ENCODE data around the gene CD7.
A peak's percentile ranks its signal among the peaks of the same experiment; 100 is the strongest.

Gene CD7

DNA sequence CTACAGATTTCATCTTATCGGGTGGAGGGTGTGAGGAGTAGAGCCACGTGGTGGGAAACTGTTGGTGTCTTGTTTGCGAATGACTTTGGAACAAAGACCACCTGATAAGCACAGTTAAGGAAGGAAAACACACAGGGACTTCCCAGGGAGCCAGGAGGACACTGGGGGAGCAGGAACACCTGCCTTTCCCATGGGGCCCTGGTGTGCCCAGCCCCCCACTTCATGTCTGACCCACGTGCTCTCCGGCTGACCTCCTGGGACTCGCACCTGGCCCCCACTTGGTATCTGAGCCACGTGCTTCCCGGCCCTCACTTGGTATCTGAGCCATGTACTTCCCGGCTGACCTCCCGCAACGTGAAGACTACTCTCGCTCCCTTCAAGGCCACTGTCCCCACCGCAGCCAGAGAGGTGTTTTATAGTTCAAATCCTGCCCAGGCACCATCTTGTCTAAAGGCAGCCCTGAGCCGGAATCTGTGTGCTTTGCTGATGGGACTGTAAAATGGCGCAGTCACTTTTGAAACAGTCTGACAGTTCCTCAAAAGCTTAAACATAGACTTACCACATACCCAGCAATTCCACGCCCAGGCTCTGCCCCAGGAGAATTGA is 38.5 kb downstream of the CD7 start:
- no peak for DNase-seq (ENCODE audit: low read depth in 2 of 2)

DNA sequence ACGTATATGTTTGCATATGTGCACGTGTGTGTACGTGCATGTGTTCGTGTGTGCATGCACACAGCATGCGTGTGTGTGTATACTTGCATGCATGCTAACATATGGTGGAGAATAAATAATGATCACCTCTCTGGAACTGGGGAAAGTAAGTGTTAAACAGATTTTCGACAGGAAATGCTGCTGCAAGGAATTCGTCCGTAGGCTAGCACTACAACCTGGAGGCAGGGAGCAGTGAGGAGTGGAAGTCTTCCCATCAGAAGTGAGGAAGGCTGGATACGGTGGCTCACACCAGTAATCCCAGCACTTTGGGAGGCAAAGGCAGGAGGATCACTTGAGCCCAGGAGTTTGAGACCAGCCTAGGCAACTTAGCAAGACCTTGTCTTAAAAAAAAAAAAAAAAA is 39.1 kb downstream of the CD7 start:
- no peak for DNase-seq (ENCODE audit: low read depth in 2 of 2)

DNA sequence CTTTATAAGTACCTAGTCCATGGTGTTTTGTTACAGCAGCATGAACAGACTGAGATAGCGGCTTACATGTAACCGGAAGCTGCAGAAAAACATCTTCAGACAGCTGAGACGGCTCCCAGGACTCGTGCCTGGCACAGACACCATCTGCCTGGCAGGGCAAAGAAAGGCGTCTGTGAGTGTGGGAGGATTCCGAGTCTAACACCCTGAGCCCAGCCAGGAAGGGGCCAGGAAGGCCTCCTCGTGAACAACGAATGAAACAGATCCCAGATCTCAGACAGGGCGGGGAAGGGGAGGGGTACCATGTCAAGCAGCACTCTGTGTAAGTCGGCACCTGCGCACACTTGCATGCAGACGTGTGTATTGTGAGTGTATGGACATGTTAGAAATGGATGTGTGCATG is 39.6 kb downstream of the CD7 start:
- no peak for DNase-seq (ENCODE audit: low read depth in 2 of 2)

DNA sequence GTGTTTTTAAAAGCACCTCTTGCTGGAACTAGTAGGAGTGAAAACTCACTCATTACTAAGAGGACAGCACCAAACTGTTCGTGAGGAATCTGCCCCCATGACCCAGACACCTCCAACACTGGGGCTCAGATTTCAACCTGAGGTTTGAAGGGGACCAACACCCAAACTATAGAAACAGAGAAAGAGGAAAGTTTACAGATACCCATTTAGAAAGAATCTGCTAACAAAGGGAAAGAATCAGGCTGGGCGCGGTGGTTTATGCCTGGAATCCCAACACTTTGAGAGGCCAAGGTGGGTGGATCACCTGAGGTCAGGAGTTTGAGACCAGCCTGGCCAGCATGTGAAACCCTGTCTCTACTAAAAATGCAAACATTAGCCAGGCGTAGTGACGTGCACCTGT is 40.5 kb downstream of the CD7 start:
- no peak for DNase-seq (ENCODE audit: low read depth in 2 of 2)

DNA sequence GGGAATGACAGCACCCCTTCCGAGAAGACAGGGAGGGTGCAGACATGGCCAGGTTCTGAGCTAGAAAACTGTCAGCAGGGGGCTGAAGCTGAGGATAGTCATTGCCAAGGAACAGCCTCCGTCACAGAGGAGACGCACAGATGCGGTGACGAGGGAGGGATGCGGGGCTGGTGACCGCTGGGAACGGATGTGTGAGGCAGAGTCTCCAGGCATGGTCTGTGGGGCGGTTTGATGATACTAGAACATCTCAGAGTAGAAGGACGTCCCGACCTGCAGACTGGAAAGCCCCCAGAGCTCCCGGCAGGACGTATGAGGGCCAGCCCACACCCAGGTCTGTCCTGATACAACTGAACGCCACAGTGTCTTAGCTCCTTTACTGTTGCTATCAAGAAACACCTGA is 42.1 kb downstream of the CD7 start:
- DNase-seq (ENCODE audit: low read depth in 2 of 2), result no peak

DNA sequence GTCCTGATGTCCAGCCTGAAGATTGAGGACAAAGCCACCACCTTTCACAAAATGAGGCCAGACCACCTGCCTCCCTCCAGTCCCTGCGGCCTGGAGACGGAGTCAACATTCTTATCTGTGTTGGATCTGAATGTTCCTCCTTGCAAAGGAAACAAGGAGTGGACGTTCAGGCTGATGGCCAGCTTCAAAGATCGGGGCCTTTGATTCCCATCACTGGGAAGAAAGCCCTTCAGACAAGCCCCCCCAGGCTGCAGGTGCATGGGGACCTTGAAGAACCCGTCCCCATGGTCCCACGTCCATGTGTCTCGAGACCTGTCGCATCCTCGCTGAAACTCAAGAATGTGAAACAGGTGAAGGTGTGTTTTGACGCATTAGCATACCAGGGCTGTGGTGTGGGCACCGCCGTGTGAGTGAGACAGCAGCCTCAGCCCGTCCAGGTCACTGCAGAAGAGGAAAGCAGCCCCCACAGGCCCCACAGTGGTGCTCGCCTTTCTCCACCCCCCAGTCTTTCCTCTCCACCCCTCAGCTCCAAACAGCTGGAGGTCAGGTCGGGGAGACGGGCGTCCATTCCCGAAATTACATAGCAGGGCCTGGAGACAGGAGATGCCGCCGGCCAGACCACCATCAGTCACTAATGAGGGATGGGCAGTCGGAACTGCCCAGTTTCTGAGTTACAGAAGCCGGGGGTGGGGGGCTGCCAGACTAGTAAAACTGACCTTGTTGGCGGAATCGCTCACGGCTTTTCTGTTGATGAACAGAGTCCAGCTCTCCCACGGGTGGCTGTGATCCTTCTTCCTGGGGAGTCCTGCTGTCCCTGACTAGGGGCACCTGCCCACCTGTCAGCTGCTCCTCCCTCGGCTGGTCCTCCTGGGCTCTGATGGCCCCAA is 43.0 kb downstream of the CD7 start:
- DNase-seq (ENCODE audit: low read depth in 2 of 2), result no peak

DNA sequence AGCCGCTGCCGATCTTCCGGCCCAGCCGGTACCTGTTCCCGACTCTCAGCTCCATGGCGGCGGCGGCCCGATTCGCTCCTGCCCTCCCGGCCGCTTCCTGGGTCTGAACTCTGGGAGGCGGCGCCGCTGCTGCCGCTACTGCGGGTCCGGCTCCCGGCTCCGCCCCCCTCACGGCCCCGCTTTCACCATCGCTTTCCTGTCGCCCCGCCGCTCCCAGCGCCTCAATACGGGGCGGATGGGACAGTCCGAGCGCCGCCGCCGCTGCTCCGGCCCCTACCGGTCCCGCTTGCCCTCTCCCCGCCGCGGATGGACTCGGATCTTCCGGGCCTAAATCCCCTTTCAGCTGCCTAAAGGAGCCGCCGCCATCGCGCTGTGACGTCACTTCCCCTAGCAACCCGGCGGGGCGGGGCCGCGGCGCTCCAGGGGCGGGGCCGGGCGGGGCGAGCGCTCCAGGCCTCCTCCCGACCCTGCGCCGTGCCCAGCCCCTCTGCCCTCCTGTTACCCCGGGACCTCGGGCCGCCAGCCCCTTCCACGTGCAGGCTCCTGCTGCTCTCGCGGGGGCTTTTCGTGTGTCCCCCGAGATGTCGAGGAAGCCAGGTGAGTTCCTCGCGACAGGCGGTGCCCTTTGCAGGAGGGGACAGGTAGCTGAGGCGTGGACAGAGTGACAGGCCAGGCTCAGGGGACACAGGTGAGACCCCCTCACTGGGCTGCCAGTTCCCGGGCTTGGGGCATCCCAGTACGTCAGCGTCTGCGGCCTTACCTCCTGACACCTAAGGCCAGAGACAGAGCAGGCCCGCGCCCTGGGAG is 43.9 kb downstream of the CD7 start, which contains the start of gene CSNK1D:
CSNK1D (minus strand) TSS at position 374 of the 807 bp plus-strand sequence; CDS start at position 55, 319 bp downstream.
- peak; percentile 85 to 92 for DNase-seq (ENCODE audit: low read depth in 2 of 2)

DNA sequence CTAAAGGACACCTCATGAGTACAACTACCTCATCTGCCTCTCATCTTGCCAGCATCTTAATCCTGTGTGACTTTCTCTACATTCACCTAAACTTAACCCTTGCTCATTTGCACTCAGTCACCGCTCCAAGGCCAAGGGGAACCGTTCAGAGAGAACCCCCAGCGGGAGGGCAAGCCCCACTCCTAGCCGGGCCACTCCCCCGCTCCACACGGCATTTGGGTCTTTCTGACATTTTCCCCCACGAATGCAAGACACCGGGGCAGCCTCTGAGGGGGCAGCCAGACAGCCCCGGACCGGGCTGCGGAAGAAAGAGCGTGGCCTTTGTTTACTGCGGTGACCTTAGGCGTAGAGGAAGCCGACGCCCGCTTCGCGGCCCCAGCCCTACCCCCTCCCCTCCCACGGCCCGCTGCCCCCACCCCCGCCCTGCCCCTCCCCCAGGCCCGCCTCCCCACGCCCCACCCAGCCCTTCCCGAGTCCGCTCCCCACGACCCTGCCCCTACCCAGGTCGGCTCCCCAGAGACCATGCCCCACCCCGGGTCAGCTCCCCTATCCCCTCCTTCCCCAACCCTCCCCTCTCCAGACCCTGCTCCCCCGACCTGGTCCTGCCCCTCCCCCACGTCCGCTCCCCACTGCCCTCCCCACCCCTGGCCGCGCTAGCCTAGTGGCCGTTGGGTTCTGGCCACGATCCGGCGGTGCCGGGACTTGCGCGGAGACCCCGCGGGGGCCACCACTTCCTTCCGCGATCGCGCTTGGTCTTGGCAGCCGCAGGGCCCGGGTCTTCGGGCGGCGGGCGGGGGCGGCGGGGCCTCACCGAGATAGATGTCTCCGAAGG is 44.7 kb downstream of the CD7 start:
- no peak for DNase-seq (ENCODE audit: low read depth in 2 of 2)

DNA sequence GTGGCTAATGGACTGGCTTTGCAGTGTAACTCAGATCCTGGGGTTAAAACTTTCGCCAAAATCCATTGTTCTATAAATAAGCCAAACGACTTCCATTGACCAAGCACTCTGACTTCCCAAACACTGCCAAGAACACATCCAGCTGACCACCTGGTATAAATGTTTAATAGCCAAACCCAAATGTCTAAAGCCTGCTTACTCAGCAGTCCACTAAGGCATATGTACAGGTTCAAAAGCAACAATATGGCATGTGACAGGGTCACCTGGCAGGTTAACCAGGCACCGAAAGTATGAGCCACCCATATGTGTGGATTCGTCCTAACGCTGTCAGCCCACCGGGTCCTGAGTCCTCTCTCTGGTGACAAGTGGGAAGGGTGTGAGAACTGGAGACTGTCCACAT is 46.0 kb downstream of the CD7 start:
- no peak for DNase-seq (ENCODE audit: low read depth in 2 of 2)

DNA sequence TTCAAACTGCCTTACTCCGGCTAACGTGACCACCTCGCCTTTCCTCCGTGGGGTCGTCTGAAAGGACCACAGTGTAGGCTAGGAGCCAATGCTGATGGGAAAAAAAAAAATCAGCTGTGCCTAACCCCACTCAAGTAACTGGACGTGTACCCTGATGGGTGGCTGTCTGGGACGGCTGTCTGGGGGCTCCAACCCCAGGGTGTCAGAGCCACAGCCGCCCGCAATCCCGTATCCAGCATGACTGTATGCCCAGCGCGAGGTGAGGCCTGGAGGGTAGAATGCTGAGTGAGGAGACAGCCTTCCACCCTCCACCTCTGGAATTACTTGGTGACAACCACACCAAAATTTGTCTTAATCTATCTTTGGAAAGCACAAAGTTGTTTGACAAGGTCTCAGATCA is 46.8 kb downstream of the CD7 start:
- DNase-seq (ENCODE audit: low read depth in 2 of 2), result no peak

DNA sequence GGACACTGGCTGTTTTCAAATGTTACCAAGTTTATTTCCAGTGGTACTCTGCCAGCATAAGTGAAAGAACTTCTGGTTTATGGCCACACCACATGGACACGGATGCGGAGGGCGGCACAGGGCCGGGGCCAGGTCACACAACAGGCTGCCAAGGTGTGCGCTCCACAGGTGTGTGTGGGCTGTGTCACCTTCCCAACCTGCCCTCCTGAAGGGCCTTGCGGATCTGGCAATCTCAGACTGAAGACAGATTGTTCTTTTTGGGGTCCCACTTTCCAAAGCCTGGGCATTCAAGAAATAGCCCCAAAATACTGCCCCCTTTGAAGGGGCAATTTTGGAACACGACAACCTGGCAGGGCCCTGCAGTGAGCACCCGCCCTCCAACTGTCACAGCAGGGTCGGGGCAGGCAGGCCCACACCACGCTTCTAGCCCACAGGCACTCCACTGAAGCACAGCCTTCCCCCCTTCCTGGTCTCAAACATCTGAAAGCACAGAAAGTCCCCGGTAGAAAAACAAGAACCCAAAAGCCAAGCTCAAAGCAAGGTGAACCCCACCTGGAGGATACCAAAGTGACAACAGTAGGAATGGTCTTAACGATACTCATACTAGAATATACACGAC is 47.4 kb downstream of the CD7 start:
- DNase-seq (ENCODE audit: low read depth in 2 of 2), result no peak

DNA sequence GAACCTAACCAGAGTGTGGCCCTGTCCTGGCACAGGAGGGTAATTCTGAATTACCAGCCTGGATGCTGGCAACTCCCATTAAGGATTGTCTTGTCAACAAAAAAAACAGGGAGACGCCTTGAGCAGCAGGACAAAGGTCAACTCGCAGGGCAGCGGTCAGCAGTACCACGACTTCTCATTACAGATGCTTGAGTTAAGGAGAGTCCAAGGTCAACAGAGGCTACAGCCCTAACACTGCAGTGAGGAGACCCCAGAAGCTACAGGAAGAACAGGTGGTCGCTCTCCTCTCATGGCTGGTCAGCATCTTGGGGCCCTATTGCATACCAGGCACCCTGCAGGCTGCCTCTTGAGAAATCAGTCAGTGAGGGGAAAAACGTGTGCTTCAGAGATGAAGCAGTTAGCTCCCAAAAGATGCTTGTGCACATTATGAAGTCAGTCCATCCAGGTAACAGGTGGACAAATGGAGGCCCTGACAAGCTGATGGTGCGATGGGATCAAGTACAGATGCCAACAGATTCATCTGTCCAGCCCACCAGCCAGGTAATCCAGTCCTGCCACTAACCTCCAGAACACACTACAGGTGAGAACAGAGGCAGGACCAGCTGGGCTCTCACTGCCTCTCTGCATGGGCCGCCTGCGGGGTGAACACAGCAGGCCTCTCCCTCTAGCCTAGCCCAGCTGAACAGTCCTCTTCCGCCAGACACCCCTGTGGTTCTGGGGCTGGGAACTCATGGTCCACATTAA is 48.1 kb downstream of the CD7 start:
- DNase-seq (ENCODE audit: low read depth in 2 of 2), result no peak

DNA sequence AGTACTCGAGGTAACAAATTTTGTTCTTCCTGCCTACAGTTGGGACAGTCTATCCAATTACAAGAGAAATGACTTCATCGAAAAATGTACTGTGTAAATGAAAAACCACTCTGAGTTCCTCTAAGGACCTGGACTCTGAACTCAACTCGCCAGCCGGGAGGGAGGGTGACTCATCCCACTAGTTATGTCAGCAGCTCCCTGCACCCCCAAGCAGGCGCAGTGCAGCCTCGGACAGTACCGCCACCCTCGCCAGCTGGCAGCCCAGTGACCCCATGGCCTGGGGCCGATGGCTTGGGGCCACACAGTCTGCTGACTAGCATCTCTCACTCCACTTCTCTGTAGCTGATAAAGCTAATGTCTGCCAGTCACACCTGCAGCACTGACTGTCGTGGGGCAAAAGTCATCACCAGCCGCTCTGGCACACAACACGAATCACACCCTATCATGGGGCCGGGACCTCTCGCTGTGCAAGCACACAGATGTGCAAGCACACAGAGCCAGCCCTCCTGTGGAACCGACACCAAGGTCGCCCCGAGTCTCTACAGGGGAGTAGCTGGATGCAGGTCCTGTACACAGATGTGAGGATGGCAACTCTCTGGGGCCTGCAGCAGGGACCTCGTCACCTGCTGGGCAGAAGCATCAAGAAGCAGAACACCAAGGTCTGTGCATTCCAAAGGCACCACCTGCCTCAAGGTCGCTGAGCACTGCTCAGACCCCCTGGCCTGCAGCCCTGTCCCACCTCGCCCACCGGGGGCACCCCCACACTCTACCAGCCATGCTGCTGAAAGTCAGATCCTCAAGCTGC is 49.6 kb downstream of the CD7 start:
- DNase-seq (ENCODE audit: low read depth in 2 of 2), result no peak

DNA sequence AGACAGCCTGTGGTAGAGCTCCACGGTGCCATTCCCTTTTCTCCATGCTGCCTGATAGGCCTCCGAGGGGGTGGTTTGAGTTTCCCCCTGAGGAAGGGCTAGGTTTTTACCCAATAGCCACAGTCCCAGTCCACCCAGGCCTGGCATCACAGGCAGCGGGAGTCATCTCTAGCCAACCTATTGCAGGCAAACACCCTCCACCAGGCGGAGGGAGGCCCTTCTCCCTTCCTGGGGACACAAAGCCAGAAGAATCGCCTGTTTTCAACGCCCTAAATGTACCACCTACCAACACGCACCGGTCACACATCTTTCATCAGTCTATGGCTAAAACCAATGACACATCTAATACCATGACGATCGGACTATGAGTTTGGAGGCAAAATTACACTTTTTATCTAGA is 51.3 kb downstream of the CD7 start:
- DNase-seq (ENCODE audit: low read depth in 2 of 2), result no peak
